Measurements from ENCODE around the gene GLUD2.

DNA sequence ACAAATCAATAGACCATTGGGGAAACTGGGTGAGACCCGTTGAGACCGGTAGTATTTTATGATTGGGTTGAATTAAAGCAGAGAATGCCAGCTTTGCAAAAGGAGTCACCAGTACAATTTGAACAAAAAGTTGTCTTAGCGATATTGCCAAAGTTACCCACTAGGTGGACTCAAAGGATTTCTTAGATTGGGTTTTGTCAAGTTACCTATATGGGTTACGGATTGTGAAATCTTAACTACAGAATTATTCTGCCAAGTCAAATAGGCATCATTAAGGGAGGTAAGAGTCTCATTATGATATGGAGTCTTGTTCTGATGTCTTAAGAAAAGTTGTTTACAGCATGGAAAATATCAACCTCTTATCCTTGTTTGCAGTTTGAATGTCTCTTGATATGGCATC is 46.8 kb upstream of the GLUD2 start:
- TF ChIP-seq, protein P1, sequence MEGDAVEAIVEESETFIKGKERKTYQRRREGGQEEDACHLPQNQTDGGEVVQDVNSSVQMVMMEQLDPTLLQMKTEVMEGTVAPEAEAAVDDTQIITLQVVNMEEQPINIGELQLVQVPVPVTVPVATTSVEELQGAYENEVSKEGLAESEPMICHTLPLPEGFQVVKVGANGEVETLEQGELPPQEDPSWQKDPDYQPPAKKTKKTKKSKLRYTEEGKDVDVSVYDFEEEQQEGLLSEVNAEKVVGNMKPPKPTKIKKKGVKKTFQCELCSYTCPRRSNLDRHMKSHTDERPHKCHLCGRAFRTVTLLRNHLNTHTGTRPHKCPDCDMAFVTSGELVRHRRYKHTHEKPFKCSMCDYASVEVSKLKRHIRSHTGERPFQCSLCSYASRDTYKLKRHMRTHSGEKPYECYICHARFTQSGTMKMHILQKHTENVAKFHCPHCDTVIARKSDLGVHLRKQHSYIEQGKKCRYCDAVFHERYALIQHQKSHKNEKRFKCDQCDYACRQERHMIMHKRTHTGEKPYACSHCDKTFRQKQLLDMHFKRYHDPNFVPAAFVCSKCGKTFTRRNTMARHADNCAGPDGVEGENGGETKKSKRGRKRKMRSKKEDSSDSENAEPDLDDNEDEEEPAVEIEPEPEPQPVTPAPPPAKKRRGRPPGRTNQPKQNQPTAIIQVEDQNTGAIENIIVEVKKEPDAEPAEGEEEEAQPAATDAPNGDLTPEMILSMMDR (IDR thresholded peaks at IDR 0.05 in 4 of 5, conservative IDR thresholded peaks at IDR 0.05 in 1 of 5) = no peak
- TF ChIP-seq POLR2A (IDR thresholded peaks at IDR 0.05) = no peak

All from gastrocnemius medialis (tissue), 4 donors.